HCT116 (cell line): Measurements from ENCODE around the gene SPATA21. TPM values are rescaled to one million over a fixed set of nuclear protein-coding genes. Genes with fewer than 3 reads are reported as not detected.

ENCODE experiments used
- ATAC-seq: fragments of 200-7000 bp; cut with Tn5 transposase; 2 replicates; pipeline ENCODE4 v1.9.1; 2020; ENCODE audit warnings: mild to moderate bottlenecking, moderate library complexity
- BruUV-seq: library from RNA; stranded (reverse); fragments of 400-500 nt; replicated peaks from 2 replicates; lab custom pipeline; 2021; lab: Mats Ljungman, UMichigan
- CTCF ChIA-PET: fragments of 300-600 bp; sonication (Branson Sonifier 250); formaldehyde crosslinking; loops from one replicate; lab custom pipeline; 2021; ENCODE audit warnings: antibody characterized with exemption; lab: Charles Lee
- POLR2A ChIA-PET: fragments of 300-600, 350-600 bp; sonication (Branson Sonifier 250); formaldehyde crosslinking; loops from one replicate; lab custom pipeline; 2021; ENCODE audit warnings: antibody characterized with exemption; lab: Charles Lee
- RAD21 ChIA-PET, 2 experiments: fragments of 300-600 bp; sonication (Branson Sonifier 250); formaldehyde crosslinking; loops; one replicate each; lab custom pipeline; 2023; ENCODE audit warnings: low total read pairs in 2 of 2; ENCODE audit not compliant: uncharacterized antibody in 2 of 2, unreplicated experiment in 2 of 2, low non-redundant PET in 1 of 2; lab: Charles Lee
- DNase-seq: peaks from one replicate; pipeline ENCODE4 v3.0.0-alpha.2; 2010; ENCODE audit warnings: low read depth, low spot score
- H2AFZ ChIP-seq: fragments of 200-600 bp; shearing (Covaris generic), sonication (generic); 2 replicates; pipeline ENCODE4 v1.6.1; 2017; ENCODE audit warnings: low read depth, mixed run types, mixed read lengths, antibody characterized with exemption, low read length; ENCODE audit not compliant: poor library complexity, severe bottlenecking
- H3K27ac ChIP-seq: 2 replicates; pipeline ENCODE4 v1.5.1; 2012; ENCODE audit warnings: low read depth, low read length
- H3K27me3 ChIP-seq: fragments of 200-600 bp; sonication (generic); 2 replicates; pipeline ENCODE4 v1.6.1; 2016; ENCODE audit warnings: mixed run types, low read length, mixed read lengths; ENCODE audit not compliant: insufficient read depth
- H3K36me3 ChIP-seq, 2 experiments: fragments of 200-500 bp in 1 of 2; fragments of 200-600 bp in 1 of 2; sonication (Bioruptor generic) in 1 of 2; sonication (generic) in 1 of 2; 2 replicates each; pipeline versions ENCODE4 v1.5.1 to v1.6.1; 2014 to 2016; ENCODE audit warnings: low read length in 2 of 2, inconsistent platforms in 1 of 2, mixed read lengths in 1 of 2, mixed run types in 1 of 2; ENCODE audit not compliant: insufficient read depth in 2 of 2, control insufficient read depth in 1 of 2
- H3K4me1 ChIP-seq, 2 experiments: fragments of 200-600 bp in 1 of 2; sonication (generic) in 1 of 2; 2 replicates each; pipeline versions ENCODE4 v1.5.1 to v1.6.1; 2012 to 2017; ENCODE audit warnings: low read length in 2 of 2, inconsistent platforms in 1 of 2, mild to moderate bottlenecking in 1 of 2, mixed read lengths in 1 of 2, mixed run types in 1 of 2, moderate library complexity in 1 of 2; ENCODE audit not compliant: insufficient read depth in 2 of 2, control insufficient read depth in 1 of 2
- H3K4me2 ChIP-seq: fragments of 200-600 bp; sonication (generic); 2 replicates; pipeline ENCODE4 v1.6.1; 2017; ENCODE audit warnings: mixed run types, low read length, mixed read lengths
- H3K4me3 ChIP-seq, 2 experiments: fragments of 200-600 bp in 1 of 2; sonication (generic) in 1 of 2; replicated peaks in 1 of 2; 2 replicates each; pipeline ENCODE4 v1.5.1; 2011 to 2016; ENCODE audit warnings: low read length in 2 of 2, control low read depth in 1 of 2, low read depth in 1 of 2, mild to moderate bottlenecking in 1 of 2, mixed read lengths in 1 of 2, mixed run types in 1 of 2
- H3K79me2 ChIP-seq: fragments of 200-600 bp; sonication (generic); 2 replicates; pipeline ENCODE4 v1.6.1; 2017; ENCODE audit warnings: mild to moderate bottlenecking, mixed run types, low read length, moderate library complexity, mixed read lengths; ENCODE audit not compliant: insufficient read depth
- H3K9ac ChIP-seq: fragments of 200-600 bp; sonication (generic); 2 replicates; pipeline ENCODE4 v1.6.1; 2016; ENCODE audit warnings: low read length, mixed read lengths
- H3K9me2 ChIP-seq: fragments of 200-600 bp; sonication (generic), shearing (Covaris generic); 2 replicates; pipeline ENCODE4 v1.6.1; 2017; ENCODE audit warnings: mixed run types, mild to moderate bottlenecking, moderate library complexity; ENCODE audit not compliant: insufficient read depth
- H3K9me3 ChIP-seq, 2 experiments: fragments of 200-500 bp in 1 of 2; fragments of 200-600 bp in 1 of 2; sonication (Bioruptor generic) in 1 of 2; sonication (generic) in 1 of 2; 2 replicates each; pipeline ENCODE4 v1.6.1; 2014 to 2017; ENCODE audit warnings: low read length in 2 of 2, mixed read lengths in 2 of 2, inconsistent platforms in 1 of 2, low read depth in 1 of 2, mild to moderate bottlenecking in 1 of 2, mixed run types in 1 of 2, moderate library complexity in 1 of 2; ENCODE audit not compliant: control insufficient read depth in 1 of 2, insufficient read depth in 1 of 2
- H4K20me1 ChIP-seq: fragments of 200-600 bp; sonication (generic), shearing (Covaris generic); 2 replicates; pipeline ENCODE4 v1.6.1; 2017; ENCODE audit warnings: mixed run types, mild to moderate bottlenecking, moderate library complexity; ENCODE audit not compliant: insufficient read depth
- ATF3 ChIP-seq: IDR thresholded peaks from 2 replicates; pipeline ENCODE4 v1.6.1; 2012
- EZH2phosphoT487 ChIP-seq: fragments of 200-600 bp; IDR thresholded peaks from 2 replicates; pipeline ENCODE4 v1.6.1; 2018; ENCODE audit warnings: antibody characterized with exemption, borderline replicate concordance
- JUND ChIP-seq: IDR thresholded peaks from 2 replicates; pipeline ENCODE4 v1.6.1; 2012
- MAX ChIP-seq: IDR thresholded peaks from 2 replicates; pipeline ENCODE4 v1.6.1; 2012
- POLR2AphosphoS5 ChIP-seq: IDR thresholded peaks from 2 replicates; pipeline ENCODE4 v1.6.1; 2011; ENCODE audit warnings: mild to moderate bottlenecking, low read depth, low read length, moderate library complexity
- RAD21 ChIP-seq: IDR thresholded peaks from 2 replicates; pipeline ENCODE4 v1.6.1; 2012; ENCODE audit warnings: low read depth, mild to moderate bottlenecking
- SP1 ChIP-seq: IDR thresholded peaks from 2 replicates; pipeline ENCODE4 v1.6.1; 2012; ENCODE audit warnings: low read depth
- TCF7L2 ChIP-seq: IDR thresholded peaks from 2 replicates; pipeline ENCODE4 v1.7.0; 2011; ENCODE audit warnings: borderline replicate concordance, inconsistent platforms; ENCODE audit not compliant: insufficient read depth, insufficient read length; ENCODE audit errors: extremely low read depth
- YY1 ChIP-seq: IDR thresholded peaks from 2 replicates; pipeline ENCODE4 v1.6.1; 2011; ENCODE audit warnings: low read length, low read depth, moderate library complexity, mild to moderate bottlenecking; ENCODE audit not compliant: insufficient replicate concordance; ENCODE audit errors: extremely low read depth
- ZBTB33 ChIP-seq: IDR thresholded peaks from 2 replicates; pipeline ENCODE4 v1.6.1; 2011; ENCODE audit warnings: mild to moderate bottlenecking, low read length, moderate library complexity; ENCODE audit not compliant: insufficient replicate concordance; ENCODE audit errors: extremely low read depth
- ZFX ChIP-seq: fragments of 450-650 bp; IDR thresholded peaks from 2 replicates; pipeline ENCODE4 v1.6.1; 2017
- ZNF274 ChIP-seq: fragments of 200-500 bp; sonication (Bioruptor generic); IDR thresholded peaks from 2 replicates; pipeline ENCODE4 v1.6.1; 2014; ENCODE audit warnings: mild to moderate bottlenecking, low read depth, low read length, inconsistent platforms
- intact Hi-C: fragments of 100-400 bp; cut with micrococcal nuclease; formaldehyde crosslinking; loops from 2 replicates; pipeline ENCODE4 v1.10.0; 2022
- total RNA-seq: library from RNA; stranded (reverse); gene quantifications from one replicate; pipeline ENCODE4 v1.2.1, GENCODE V29; 2021; ENCODE audit not compliant: unreplicated experiment

Gene SPATA21
- total RNA-seq, 1 experiment from 2014 or later: not detected

GRCh38 chr1:16462773-16463330 is 25.6 kb upstream of the SPATA21 start:
- BruUV-seq: no TSS peak
- CTCF ChIA-PET: no interaction called here
- no peaks in the 10 kb centered on the region for H4K20me1 ChIP-seq
- no peak overlapping the region for H3K4me3 ChIP-seq
- RAD21 ChIA-PET: no interaction called here
- H3K9ac ChIP-seq: no peak overlapping the region
- H3K9me2 ChIP-seq: no peaks in the 10 kb centered on the region
- POLR2A ChIA-PET: no interaction called here
- no peak overlapping the region for H2AFZ ChIP-seq
- intact Hi-C loops: no loop called here
- H3K27me3 ChIP-seq: no peaks in the 10 kb centered on the region
- H3K9me3 ChIP-seq: no peaks in the 10 kb centered on the region
- H3K79me2 ChIP-seq: no peaks in the 10 kb centered on the region
- no peak overlapping the region for H3K27ac ChIP-seq
- H3K4me2 ChIP-seq: no peak overlapping the region
- no peaks in the 10 kb centered on the region for H3K4me1 ChIP-seq
- peaks cover 18 to 28% of the 10 kb centered on the region in 2 experiments; a peak in 3 of 4 replicates for H3K36me3 ChIP-seq
- DNase-seq (no peak), ATAC-seq (no peak)
- TF ChIP-seq YY1 (no peak), JUND (no peak), ZNF274 (no peak), ATF3 (no peak), MAX (no peak), RAD21 (no peak), ZFX (no peak), SP1 (no peak), TCF7L2 (no peak), EZH2phosphoT487 (no peak), ZBTB33 (no peak), POLR2AphosphoS5 (no peak)
